ENCODE measurements around the gene PSORS1C2.
"Not testable (repeated sequence)": the region's sequence is repeated elsewhere in the genome, so short reads cannot be mapped to it uniquely, and the experiment has no call there.

PSORS1C2 gene

GRCh38 chr6:31165986-31166385, 27.1 kb upstream of the PSORS1C2 start:
- TF ChIP-seq, protein P1, sequence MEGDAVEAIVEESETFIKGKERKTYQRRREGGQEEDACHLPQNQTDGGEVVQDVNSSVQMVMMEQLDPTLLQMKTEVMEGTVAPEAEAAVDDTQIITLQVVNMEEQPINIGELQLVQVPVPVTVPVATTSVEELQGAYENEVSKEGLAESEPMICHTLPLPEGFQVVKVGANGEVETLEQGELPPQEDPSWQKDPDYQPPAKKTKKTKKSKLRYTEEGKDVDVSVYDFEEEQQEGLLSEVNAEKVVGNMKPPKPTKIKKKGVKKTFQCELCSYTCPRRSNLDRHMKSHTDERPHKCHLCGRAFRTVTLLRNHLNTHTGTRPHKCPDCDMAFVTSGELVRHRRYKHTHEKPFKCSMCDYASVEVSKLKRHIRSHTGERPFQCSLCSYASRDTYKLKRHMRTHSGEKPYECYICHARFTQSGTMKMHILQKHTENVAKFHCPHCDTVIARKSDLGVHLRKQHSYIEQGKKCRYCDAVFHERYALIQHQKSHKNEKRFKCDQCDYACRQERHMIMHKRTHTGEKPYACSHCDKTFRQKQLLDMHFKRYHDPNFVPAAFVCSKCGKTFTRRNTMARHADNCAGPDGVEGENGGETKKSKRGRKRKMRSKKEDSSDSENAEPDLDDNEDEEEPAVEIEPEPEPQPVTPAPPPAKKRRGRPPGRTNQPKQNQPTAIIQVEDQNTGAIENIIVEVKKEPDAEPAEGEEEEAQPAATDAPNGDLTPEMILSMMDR (IDR thresholded peaks at IDR 0.05; ENCODE audit: control insufficient read depth, extremely low read depth, insufficient read depth): no peak
- no peak overlapping the region for H3K4me3 ChIP-seq (ENCODE audit: low read depth, low read length)
- DNase-seq (ENCODE audit: low read depth): no peak

DNA sequence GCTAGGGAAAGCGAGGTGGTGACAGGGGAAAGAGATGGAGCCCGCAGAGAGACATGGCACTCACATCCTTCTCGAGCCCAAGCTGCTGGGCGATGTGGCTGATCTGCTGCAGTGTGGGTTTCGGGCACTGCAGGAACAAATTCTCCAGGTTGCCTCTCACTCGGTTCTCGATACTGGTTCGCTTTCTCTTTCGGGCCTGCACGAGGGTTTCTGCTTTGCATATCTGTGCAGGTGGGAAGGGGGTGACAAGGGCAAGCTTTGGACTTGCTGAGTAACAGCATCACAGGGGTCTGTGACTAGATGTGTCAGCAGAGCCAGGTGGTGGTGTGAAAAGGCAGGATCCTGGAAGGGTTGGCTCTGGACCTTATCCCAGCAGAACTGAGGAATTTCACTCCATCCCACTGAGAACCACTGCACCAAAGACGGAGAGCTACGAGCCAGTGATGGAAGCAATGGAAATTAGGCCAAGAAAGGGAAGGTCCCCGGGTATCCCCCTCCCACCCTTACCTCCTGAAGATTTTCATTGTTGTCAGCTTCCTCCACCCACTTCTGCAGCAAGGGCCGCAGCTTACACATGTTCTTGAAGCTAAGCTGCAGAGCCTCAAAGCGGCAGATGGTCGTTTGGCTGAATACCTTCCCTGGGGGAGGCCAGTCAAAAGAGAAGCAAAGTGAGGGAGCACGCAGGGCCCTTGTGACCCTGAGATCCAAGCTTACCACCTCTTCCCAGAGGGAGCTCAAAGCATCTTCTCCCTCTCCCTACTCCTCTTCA, 26.4 kb upstream of the PSORS1C2 start:
- DNase-seq (ENCODE audit: low read depth); H3K4me3 ChIP-seq (ENCODE audit: low read depth, low read length): not testable (repeated sequence)

DNA sequence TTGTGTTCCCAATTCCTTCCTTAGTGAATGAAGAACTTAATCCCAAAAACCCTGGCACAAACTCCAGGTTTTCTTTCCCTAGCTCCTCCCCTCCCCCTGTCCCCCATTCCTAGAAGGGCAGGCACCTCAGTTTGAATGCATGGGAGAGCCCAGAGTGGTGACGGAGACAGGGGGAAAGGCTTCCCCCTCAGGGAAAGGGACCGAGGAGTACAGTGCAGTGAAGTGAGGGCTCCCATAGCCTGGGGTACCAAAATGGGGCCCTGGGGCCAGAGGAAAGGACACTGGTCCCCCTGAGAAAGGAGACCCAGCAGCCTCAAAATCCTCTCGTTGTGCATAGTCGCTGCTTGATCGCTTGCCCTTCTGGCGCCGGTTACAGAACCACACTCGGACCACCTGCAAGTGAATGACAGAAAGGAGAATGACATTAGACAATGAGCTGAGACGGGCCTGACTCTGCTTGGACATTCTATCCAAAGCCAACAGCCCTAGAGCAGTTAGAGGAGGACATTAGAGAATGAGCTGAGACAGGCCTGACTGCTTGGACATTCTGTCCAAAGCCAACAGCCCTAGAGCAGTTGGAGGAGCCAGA, 25.7 kb upstream of the PSORS1C2 start:
- H3K4me3 ChIP-seq (ENCODE audit: low read depth, low read length); DNase-seq (ENCODE audit: low read depth): not testable (repeated sequence)

DNA sequence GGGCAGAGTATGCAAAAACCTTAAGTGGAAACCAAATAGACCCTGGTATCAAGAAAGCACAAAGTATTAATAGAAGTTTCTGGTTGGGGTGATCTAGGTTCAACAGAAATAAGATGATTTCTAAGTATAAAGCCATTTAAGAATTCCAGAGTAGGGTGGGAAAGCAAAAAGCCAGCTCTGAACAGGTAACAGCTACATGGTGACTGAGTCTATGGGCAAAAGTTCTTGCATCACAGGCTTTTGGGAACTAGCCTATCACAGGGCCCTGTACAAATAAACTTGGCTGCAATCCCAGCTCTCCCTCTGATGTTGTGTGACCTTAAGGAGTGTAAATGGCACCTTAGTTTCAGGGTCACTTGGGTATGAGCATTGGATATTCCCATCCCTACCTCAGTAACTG, 25.1 kb upstream of the PSORS1C2 start:
- DNase-seq (ENCODE audit: low read depth): no peak
- TF ChIP-seq, protein P1 (IDR thresholded peaks at IDR 0.05; ENCODE audit: control insufficient read depth, extremely low read depth, insufficient read depth): no peak
- no peak overlapping the region for H3K4me3 ChIP-seq (ENCODE audit: low read depth, low read length)

- TF ChIP-seq, protein P1 (IDR thresholded peaks at IDR 0.05; ENCODE audit: control insufficient read depth, extremely low read depth, insufficient read depth): no peak
- H3K4me3 ChIP-seq (ENCODE audit: low read depth, low read length): no peak overlapping the region
- DNase-seq (ENCODE audit: low read depth): no peak
Observed at GRCh38 chr6:31162463-31163165, 23.7 kb upstream of the PSORS1C2 start.

DNA sequence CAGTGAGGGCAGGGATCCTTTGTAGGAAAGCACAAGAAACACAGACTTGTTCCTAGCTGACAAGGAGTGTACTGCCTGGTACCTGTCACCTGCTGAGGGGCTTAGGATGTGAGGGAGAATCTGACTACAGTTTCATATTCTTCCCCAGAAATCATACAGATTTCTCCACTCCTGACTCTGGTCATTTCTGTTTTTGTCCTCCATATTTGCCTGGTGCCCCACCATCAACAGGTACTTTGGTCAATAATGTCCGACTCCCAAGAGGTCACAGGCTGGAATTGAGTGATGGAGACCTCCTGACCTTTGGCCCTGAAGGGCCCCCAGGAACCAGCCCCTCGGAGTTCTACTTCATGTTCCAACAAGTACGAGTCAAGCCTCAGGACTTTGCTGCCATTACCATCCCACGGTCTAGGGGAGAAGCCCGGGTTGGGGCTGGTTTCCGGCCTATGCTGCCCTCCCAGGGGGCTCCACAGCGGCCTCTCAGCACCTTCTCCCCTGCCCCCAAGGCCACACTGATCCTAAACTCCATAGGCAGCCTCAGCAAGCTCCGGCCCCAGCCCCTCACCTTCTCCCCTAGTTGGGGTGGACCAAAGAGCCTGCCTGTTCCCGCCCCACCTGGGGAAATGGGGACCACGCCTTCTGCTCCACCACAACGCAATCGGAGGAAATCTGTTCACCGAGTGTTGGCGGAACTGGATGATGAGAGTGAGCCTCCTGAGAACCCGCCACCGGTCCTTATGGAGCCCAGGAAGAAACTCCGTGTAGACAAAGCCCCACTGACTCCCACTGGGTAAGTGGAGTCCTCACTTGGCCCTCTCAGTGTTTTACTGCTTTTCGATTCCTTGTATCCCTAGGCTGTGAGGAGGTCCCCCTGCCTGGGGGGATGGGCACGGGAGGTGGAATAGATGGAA, 22.6 kb upstream of the PSORS1C2 start:
- TF ChIP-seq, protein P1 (IDR thresholded peaks at IDR 0.05; ENCODE audit: control insufficient read depth, extremely low read depth, insufficient read depth): no peak
- DNase-seq (ENCODE audit: low read depth): no peak
- H3K4me3 ChIP-seq (ENCODE audit: low read depth, low read length): no peak overlapping the region

DNA sequence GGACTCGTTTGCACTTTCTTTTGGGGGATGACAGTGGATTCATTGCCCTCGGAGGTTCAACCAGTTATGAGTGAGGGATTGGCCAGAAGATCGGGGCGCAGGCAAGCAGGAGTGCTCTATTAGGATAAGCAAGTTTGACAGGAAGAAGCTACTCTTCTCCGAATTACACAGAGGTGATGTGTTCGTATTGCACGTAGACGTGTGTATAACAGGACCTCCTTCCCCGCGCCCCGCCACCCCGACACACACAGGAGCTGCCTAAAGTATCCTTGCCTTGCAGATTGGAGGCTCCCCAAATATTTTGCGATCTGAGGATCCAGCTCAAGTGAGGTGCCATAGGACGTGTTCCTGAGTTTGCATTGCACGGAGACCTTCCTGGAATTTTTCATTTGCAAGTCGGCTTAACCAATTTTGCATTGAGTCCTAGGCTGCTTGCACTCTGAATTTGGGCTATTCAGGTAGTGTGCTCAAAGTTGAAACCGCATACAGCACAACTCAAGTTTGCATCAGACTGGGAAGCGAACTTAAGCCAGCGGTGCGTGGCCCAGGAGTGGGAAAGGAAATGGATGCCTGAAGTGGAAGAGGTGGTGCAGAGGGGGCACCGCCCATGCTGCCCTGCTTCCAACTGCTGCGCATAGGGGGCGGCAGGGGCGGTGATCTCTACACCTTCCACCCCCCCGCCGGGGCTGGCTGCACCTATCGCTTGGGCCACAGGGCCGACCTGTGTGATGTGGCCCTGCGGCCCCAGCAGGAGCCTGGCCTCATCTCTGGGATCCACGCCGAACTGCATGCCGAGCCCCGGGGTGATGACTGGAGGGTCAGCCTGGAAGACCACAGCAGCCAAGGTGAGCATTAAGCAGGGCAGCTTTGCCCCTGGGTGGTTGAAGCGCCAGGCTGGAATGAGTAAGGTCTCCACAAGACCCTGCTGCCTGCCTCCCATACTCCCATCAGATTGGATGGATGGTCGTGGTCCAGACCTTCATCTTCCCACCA, 20.3 kb upstream of the PSORS1C2 start:
- DNase-seq (ENCODE audit: low read depth): no peak
- peak overlapping the region; percentile 88 for H3K4me3 ChIP-seq (ENCODE audit: low read depth, low read length)
- TF ChIP-seq, protein P1 (IDR thresholded peaks at IDR 0.05; ENCODE audit: control insufficient read depth, extremely low read depth, insufficient read depth): no peak

Data from LNCaP clone FGC (cell line).